Upper lobe of left lung (tissue), 6 donors: ENCODE measurements around the gene RPAIN. TPM values are rescaled to one million over a fixed set of nuclear protein-coding genes. Genes with fewer than 3 reads are reported as not detected.

Experiments
- ATAC-seq, 2 donors: fragments of 200-7000 bp; cut with Tn5 transposase; one replicate each; pipeline ENCODE4 v1.9.1; 2022; ENCODE audit warnings: mild to moderate bottlenecking in 2 of 2, moderate library complexity in 2 of 2; ENCODE audit not compliant: low FRiP score in 2 of 2
- DNase-seq, 2 donors: peaks; one replicate each; pipeline ENCODE4 v3.0.0-alpha.2; 2019 to 2020
- H3K27ac ChIP-seq, 4 donors: fragments of 200-600 bp; sonication (generic); one replicate each; pipeline ENCODE4 v1.5.1; 2016 to 2019
- H3K27me3 ChIP-seq, 4 donors: fragments of 200-600 bp; sonication (generic); one replicate each; pipeline ENCODE4 v1.5.1; 2017 to 2019
- H3K36me3 ChIP-seq, 4 donors: fragments of 200-600 bp; sonication (generic); one replicate each; pipeline ENCODE4 v1.5.1; 2016 to 2019
- H3K4me1 ChIP-seq, 4 donors: fragments of 200-600 bp; sonication (generic); one replicate each; pipeline ENCODE4 v1.5.1; 2018 to 2019
- H3K4me3 ChIP-seq, 4 donors: fragments of 200-600 bp; sonication (generic); one replicate each; pipeline ENCODE4 v1.5.1; 2017 to 2019; ENCODE audit warnings: mild to moderate bottlenecking in 2 of 4, moderate library complexity in 1 of 4
- H3K9me3 ChIP-seq, 4 donors: fragments of 200-600 bp; sonication (generic); one replicate each; pipeline ENCODE4 v1.5.1; 2018 to 2019
- EP300 ChIP-seq, 4 donors: sonication (generic); formaldehyde crosslinking; IDR thresholded peaks; one replicate each; pipeline ENCODE4 v1.5.1; 2017; ENCODE audit warnings: antibody characterized with exemption in 4 of 4, control low read depth in 2 of 4
- POLR2A ChIP-seq, 4 donors: fragments of 450-650 bp; IDR thresholded peaks; one replicate each; pipeline ENCODE4 v1.5.1; 2016 to 2017; ENCODE audit warnings: antibody characterized with exemption in 4 of 4, mild to moderate bottlenecking in 2 of 4
- POLR2AphosphoS5 ChIP-seq, 2 donors: sonication (generic); formaldehyde crosslinking; IDR thresholded peaks; one replicate each; pipeline ENCODE4 v1.5.1; 2017; ENCODE audit warnings: antibody characterized with exemption in 2 of 2
- WGBS, 2 donors: methylation state at CpG; one replicate each; pipeline ENCODE4 v1.1.5; 2017 to 2018; 5-methylcytosine and 5-hydroxymethylcytosine counted together
- total RNA-seq, 6 donors: library from RNA; depleted of rRNA in 4 of 6; stranded (reverse); fragments of >200 nt in 4 of 6; gene quantifications; one replicate each; pipeline versions ENCODE4 v1.1.0 to v1.2.1, GENCODE V29; 2016 to 2021
- TF ChIP-seq, protein P1 (sequence below), 6 experiments: fragments of 450-650 bp in 4 of 6; fragments of 200-600 bp in 2 of 6; sonication (generic) in 2 of 6; IDR thresholded peaks; one replicate each; pipeline ENCODE4 v1.5.1; 2016 to 2019; ENCODE audit warnings: antibody characterized with exemption in 6 of 6
- donor health status: DM: no; HTN: no; CAD: no; lungs with moderate emphysema.
- donor health status: DM: no; HTN: yes; CAD: no; lungs with severe emphysema.

Gene RPAIN
- total RNA-seq, 6 donors from 2014 or later = 32.2 to 78.6 (median 47.1) TPM

DNA sequence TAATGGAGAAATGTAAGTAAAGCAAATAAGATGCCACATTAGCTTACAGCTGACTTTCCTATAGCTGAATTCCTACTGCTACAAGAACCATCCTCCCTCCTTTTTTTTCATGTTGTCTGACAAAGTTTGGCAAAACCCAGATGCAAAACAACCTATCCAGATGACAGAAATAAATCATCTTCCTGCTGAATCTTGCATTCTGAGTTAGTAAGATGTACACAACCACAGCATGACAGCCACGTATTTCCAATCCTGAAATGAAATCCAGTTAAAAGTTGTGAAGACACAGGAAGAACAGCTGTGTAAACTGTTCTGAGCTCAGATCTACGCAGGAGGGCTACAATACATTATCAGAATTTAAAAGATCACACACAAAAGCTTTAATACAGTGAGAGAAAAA is 53.9 kb downstream of the RPAIN start:
- no peak overlapping the region for H3K27ac ChIP-seq
- no peaks in the 10 kb centered on the region for H3K27me3 ChIP-seq
- peaks cover 22 to 69% (median 51%) of the 10 kb centered on the region in 4 donors for H3K36me3 ChIP-seq
- no peak for TF ChIP-seq EP300 (IDR thresholded peaks at IDR 0.05)
- TF ChIP-seq POLR2AphosphoS5 (IDR thresholded peaks at IDR 0.05) = no peak
- TF ChIP-seq, protein P1, sequence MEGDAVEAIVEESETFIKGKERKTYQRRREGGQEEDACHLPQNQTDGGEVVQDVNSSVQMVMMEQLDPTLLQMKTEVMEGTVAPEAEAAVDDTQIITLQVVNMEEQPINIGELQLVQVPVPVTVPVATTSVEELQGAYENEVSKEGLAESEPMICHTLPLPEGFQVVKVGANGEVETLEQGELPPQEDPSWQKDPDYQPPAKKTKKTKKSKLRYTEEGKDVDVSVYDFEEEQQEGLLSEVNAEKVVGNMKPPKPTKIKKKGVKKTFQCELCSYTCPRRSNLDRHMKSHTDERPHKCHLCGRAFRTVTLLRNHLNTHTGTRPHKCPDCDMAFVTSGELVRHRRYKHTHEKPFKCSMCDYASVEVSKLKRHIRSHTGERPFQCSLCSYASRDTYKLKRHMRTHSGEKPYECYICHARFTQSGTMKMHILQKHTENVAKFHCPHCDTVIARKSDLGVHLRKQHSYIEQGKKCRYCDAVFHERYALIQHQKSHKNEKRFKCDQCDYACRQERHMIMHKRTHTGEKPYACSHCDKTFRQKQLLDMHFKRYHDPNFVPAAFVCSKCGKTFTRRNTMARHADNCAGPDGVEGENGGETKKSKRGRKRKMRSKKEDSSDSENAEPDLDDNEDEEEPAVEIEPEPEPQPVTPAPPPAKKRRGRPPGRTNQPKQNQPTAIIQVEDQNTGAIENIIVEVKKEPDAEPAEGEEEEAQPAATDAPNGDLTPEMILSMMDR (IDR thresholded peaks at IDR 0.05) = no peak
- TF ChIP-seq POLR2A (IDR thresholded peaks at IDR 0.05) = no peak
- DNase-seq = no peak
- no peak for ATAC-seq
- H3K4me1 ChIP-seq = peaks cover 0 to 9% (median 5%) of the 10 kb centered on the region in 4 donors
- 90 to 96% methylated on average over 2 of the region's 2 CpGs for WGBS, 2 donors
- H3K4me3 ChIP-seq = no peak overlapping the region
- H3K9me3 ChIP-seq = no peaks in the 10 kb centered on the region

DNA sequence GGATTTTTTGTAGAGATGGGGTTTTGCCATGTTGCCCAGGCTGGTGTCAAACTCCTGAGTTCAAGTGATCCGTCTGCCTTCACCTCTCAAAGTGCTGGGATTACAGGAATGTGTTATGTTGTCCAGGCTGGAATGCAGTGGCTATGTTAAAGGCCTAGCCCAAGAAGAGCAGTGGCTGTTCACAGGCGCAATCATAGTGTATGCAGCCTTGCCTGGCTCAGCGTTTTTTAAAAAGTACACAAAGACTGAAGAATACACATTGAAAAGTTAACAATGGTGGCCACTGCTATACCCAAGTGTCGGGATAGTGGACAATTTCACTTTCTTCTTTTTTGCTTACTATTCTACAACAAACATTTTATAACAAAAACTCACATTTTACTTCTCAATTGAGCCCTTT is 59.0 kb downstream of the RPAIN start:
- no peaks in the 10 kb centered on the region for H3K9me3 ChIP-seq
- H3K4me1 ChIP-seq = peaks cover 0 to 2% (median 0%) of the 10 kb centered on the region in 4 donors
- peaks cover 33 to 99% (median 79%) of the 10 kb centered on the region in 4 donors for H3K36me3 ChIP-seq
- H3K27me3 ChIP-seq = no peaks in the 10 kb centered on the region
- no peak for ATAC-seq
- WGBS, 2 donors = 93 to 98% methylated on average over 4 of the region's 4 CpGs
- TF ChIP-seq EP300 (IDR thresholded peaks at IDR 0.05) = no peak
- DNase-seq = no peak
- no peak overlapping the region for H3K27ac ChIP-seq
- H3K4me3 ChIP-seq = no peak overlapping the region

DNA sequence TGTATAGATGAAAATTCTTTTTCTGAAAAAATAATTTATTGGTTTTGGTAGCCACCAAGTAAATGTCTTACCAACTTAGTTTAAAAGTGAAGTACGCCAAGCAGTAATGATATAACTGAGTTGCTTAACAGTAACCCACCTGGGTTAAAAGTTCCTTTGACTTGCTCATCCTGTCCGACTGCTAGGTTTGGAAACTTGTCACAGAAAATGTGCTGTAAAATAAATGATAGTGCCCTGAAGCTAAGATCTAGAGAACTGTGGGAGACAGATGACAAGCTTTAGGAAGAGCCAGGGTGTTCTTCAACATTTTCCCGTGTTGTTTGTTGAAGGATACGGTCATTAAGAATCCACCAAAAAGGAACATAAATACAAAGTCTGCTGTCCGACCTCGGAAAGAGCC is 61.0 kb downstream of the RPAIN start:
- no peak for DNase-seq
- no peak overlapping the region for H3K27ac ChIP-seq
- H3K36me3 ChIP-seq = peaks cover 29 to 89% (median 67%) of the 10 kb centered on the region in 4 donors
- 79 to 90% methylated on average over 6 of the region's 6 CpGs for WGBS, 2 donors
- no peak for ATAC-seq
- TF ChIP-seq, protein P1 (IDR thresholded peaks at IDR 0.05) = no peak
- TF ChIP-seq POLR2A (IDR thresholded peaks at IDR 0.05) (no peak), EP300 (IDR thresholded peaks at IDR 0.05) (no peak), POLR2AphosphoS5 (IDR thresholded peaks at IDR 0.05) (no peak)
- H3K4me1 ChIP-seq = peaks cover 9 to 20% (median 11%) of the 10 kb centered on the region in 4 donors
- H3K9me3 ChIP-seq = no peaks in the 10 kb centered on the region
- H3K4me3 ChIP-seq = no peak overlapping the region
- no peaks in the 10 kb centered on the region for H3K27me3 ChIP-seq

DNA sequence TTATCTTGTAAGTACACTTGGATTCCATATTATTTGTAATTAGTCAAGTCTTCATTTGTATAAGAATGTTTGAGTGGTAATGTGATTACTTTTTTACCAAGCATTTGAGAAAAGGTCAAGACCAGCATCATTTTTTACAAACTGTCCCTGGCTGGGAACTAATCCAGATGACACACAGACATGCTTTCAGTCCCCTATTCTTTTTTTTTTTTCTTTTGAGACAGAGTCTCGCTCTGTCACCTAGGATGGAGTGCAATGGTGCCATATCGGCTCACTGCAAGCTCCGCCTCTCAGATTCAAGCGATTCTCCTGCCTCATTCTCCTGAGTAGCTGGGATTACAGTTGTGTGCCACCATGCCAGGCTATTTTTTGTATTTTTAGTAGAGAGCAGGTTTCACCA is 61.5 kb downstream of the RPAIN start:
- no peak overlapping the region for H3K27ac ChIP-seq
- H3K27me3 ChIP-seq = no peaks in the 10 kb centered on the region
- H3K9me3 ChIP-seq = no peaks in the 10 kb centered on the region
- peaks cover 29 to 84% (median 66%) of the 10 kb centered on the region in 4 donors for H3K36me3 ChIP-seq
- TF ChIP-seq, protein P1 (IDR thresholded peaks at IDR 0.05) = no peak
- TF ChIP-seq POLR2A (IDR thresholded peaks at IDR 0.05) (no peak), EP300 (IDR thresholded peaks at IDR 0.05) (no peak), POLR2AphosphoS5 (IDR thresholded peaks at IDR 0.05) (no peak)
- H3K4me1 ChIP-seq = peaks cover 9 to 20% (median 11%) of the 10 kb centered on the region in 4 donors
- ATAC-seq (no peak), DNase-seq (no peak)
- no peak overlapping the region for H3K4me3 ChIP-seq
- 93 to 99% methylated on average over 4 of the region's 4 CpGs for WGBS, 2 donors

Other genes starting within 250 kb of the RPAIN start
- 10 to 100 TPM in 3 of 6 donors, 1 to 10 TPM in 3; 4.9 to 29.3 (median 10.4) TPM for gene ZNF594, start 228.3 kb upstream of the RPAIN start, total RNA-seq
- 10 to 100 TPM in 3 of 6 donors, 1 to 10 TPM in 3; 6.3 to 30.6 (median 10.7) TPM for gene SCIMP, start 185.3 kb upstream of the RPAIN start, total RNA-seq
- 10 to 100 TPM; 36.1 to 81.7 (median 39.6) TPM for gene RABEP1, start 137.9 kb upstream of the RPAIN start, total RNA-seq
- gene NUP88, start 520 bp upstream of the RPAIN start, total RNA-seq = 10 to 100 TPM; 40.4 to 91.4 (median 49.8) TPM
- gene C1QBP, start 19.0 kb downstream of the RPAIN start, total RNA-seq = 100 to 1,000 TPM in 1 of 6 donors, 10 to 100 TPM in 5; 22.0 to 115 (median 73.5) TPM
- 10 to 100 TPM in 4 of 6 donors, 1 to 10 TPM in 2; 5.1 to 11.5 (median 10.4) TPM for gene DHX33, start 48.8 kb downstream of the RPAIN start, total RNA-seq
- gene DERL2, start 66.0 kb downstream of the RPAIN start, total RNA-seq = 10 to 100 TPM in 5 of 6 donors, 1 to 10 TPM in 1; 6.3 to 60.5 (median 30.8) TPM
- gene MIS12, start 66.4 kb downstream of the RPAIN start, total RNA-seq = 10 to 100 TPM in 5 of 6 donors, 1 to 10 TPM in 1; 3.2 to 79.6 (median 15.2) TPM
- gene NLRP1, start 164.3 kb downstream of the RPAIN start, total RNA-seq = 100 to 1,000 TPM in 1 of 6 donors, 10 to 100 TPM in 5; 24.3 to 137 (median 41.5) TPM